ENCODE data around the gene RAD50.

RAD50 gene

DNA sequence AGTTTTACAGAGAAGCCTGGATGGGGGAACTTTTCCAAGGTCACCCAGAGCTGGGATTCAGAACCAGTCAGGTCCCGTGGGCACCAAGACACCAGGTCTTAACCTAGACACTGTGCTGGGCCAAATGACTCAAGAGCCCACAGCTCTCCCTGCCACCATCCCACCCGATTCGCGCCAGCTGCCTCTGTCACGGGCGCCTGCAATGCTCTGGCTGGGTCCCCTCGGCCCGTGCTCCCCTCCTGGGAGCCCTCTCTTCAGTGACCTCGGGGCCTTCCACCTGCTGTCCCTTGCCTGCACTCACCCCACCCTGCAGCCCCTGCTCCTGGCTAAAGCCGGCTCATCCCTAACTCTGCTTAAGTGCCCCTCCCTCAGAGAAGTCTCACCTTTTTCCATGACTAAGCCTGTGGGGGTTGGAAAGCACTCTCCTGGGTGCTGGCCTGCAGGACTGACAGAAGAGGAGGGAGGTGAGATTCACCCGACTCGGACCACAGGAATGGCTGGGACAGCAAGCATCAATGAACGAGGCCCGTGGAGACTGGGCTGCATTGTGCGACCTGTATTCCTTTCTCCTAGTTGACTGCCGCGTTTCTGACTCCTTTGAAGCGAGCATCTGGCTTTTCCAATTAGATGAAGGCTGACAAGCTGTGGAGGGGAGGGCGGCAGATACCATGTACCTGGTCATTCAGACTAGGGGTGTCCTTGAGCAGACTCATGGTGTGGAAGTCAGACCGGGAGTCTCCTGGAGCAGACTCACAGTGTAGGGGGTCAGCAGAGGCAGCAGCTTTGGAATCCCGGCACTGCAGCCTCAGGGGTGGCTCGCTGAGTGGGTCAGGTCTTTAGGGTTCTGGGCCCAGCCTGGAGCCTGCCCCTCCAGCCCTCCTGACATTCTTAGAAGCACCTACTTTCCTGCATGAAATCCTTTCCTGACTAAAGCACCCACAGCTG lies 111.3 kb downstream of the RAD50 start:
- H3K4me1 Mint-ChIP-seq: peaks cover 15% of the 10 kb centered on the region
- no peak overlapping the region for H3K27ac Mint-ChIP-seq
- no peaks in the 10 kb centered on the region for H3K9me3 Mint-ChIP-seq
- no peaks in the 10 kb centered on the region for H3K27me3 Mint-ChIP-seq
- DNase-seq (no peak), ATAC-seq (no peak)
- H3K4me3 Mint-ChIP-seq: no peak overlapping the region
- no peaks in the 10 kb centered on the region for H3K36me3 Mint-ChIP-seq (ENCODE audit: low read depth)

DNA sequence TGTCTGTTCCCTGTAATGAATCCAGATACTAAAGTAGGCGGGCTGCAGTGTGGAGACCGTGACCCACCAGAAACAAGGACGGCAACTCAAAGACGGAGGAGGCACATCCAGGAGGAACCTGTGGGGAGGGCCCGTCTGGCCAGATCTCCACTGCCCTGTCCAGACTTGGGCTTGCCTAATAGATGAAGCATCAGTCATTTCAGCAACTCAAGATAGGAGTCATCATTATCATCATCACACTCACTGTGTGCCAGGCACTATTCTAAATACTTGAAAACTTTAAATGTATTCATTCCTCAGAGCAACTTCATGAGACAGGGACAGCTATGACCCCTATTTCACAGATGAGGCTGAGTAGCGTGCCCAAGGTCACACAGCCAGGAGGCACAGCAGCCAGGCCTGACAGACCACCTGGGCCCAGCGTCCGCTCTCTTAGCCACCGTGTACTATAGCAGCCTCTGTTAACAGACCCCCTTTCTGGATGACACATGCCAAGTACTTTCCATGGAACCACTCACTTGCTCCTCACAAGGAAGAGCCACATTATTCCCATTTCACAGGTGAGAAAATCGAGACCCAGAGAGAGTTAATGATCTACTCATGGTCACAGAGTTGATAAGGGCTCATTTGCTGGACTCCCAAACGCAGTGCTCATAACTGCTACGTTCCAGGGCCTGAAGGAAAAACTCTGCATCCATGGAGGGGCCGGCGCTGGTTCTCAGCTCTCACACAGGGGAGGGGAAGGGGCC lies 112.1 kb downstream of the RAD50 start:
- DNase-seq (no peak), ATAC-seq (no peak)
- Mint-ChIP-seq H3K4me3 (no peak overlapping the region), H3K9me3 (no peaks in the 10 kb centered on the region), H3K27me3 (no peaks in the 10 kb centered on the region), H3K4me1 (peaks cover 12% of the 10 kb centered on the region), H3K36me3 (ENCODE audit: low read depth) (no peaks in the 10 kb centered on the region), H3K27ac (no peak overlapping the region)

DNA sequence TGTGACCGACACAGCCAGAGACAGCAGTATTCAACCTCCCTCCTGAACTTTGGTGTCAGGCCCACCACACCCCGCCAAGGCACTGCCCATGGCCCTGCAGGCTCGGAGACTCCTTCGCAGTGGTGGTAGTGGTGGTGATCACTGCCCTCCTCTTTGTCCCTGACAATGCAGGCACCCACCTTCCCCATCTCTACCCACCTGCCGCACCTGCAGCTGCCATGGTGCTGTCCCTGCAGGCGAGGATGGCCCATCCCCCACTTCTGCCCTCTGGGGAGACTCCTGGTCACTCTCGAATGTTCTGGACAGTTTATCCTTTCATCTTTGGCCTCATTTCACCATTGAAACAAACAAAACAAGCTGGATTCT lies 112.7 kb downstream of the RAD50 start:
- Mint-ChIP-seq H3K27ac (no peak overlapping the region), H3K4me3 (no peak overlapping the region), H3K9me3 (no peaks in the 10 kb centered on the region), H3K36me3 (ENCODE audit: low read depth) (no peaks in the 10 kb centered on the region), H3K27me3 (no peaks in the 10 kb centered on the region), H3K4me1 (peaks cover 12% of the 10 kb centered on the region)
- ATAC-seq (no peak), DNase-seq (no peak)

DNA sequence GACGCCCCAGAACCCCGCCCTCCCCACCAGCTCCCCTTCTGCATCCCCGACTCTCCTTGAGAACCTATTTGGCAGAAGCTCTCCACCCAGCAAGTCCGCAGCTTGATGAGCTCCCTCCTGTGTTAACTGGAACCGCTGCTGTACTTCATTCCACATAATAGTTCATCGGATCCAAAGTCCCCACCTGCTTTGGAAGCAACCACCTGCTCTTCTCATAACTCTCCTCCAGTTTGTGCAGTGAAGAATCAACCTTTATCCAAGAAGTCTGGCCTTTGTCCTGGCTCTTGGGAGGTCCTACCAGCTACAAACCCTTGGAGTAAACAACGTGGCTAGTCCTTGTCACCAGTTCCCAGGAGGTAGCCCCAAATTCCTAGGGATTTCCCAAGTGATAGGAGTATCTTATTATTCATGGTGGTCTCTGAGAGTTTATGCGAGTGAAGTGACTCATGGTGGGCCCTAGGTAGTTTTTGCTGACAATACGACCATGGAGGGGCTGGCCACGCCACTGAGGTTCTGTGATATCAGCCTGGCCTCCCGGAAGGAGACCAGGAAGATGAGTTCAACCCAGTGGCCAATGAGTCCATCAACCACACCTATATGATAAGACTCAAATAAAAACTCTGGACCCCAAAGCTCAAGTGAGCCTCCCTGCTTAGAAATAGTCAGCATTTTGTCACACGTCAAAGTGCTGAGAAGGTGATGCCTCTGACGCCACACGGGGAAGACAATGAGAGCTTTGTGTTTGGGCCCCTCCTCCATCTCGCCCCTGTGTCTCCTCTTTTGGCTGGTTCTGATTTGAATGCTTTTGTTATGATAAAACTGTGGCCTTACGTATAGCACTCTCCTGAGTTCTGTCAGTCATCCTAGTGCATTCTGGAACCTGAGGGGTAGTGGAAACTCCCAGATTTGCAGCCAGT lies 113.4 kb downstream of the RAD50 start:
- Mint-ChIP-seq H3K27ac (no peak overlapping the region), H3K4me1 (peaks cover 19% of the 10 kb centered on the region), H3K27me3 (no peaks in the 10 kb centered on the region), H3K36me3 (ENCODE audit: low read depth) (no peaks in the 10 kb centered on the region), H3K9me3 (no peaks in the 10 kb centered on the region), H3K4me3 (no peak overlapping the region)
- ATAC-seq (no peak), DNase-seq (no peak)

DNA sequence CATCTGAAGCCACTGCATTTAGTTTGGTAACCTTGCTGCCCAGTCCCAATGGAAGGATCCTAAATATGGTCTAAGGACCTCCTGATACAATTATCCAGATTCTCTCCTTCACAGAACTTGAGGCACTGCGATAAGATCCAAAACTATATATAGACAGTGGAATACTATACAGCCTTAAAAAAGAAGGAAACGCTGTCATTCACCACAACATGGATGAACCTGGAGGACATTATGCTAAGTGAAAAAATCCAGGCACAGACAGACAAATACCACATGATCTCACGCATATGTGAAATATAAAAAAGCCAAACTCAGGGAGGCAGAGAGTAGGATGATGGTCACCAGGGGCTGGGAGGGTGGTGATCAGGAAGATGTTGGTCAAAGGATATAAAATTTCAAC lies 114.2 kb downstream of the RAD50 start:
- Mint-ChIP-seq H3K4me1 (peaks cover 27% of the 10 kb centered on the region), H3K4me3 (no peak overlapping the region), H3K9me3 (no peaks in the 10 kb centered on the region), H3K27ac (no peak overlapping the region), H3K36me3 (ENCODE audit: low read depth) (no peaks in the 10 kb centered on the region), H3K27me3 (no peaks in the 10 kb centered on the region)
- DNase-seq (no peak), ATAC-seq (no peak)

DNA sequence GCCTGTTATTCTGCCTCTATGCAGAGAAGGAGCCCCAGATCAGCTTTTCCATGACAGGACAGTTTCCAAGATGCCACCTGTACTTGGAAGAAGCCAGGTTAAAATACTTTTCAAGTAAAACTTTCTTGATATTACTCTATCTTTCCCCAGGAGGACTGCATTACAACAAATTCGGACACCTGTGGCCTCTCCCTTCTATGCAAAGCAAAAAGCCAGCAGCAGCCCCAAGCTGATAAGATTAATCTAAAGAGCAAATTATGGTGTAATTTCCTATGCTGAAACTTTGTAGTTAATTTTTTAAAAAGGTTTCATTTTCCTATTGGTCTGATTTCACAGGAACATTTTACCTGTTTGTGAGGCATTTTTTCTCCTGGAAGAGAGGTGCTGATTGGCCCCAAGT lies 116.7 kb downstream of the RAD50 start:
- H3K27ac Mint-ChIP-seq: peak overlapping the region; percentile 26
- H3K4me3 Mint-ChIP-seq: no peak overlapping the region
- ATAC-seq (no peak), DNase-seq (no peak)
- no peaks in the 10 kb centered on the region for H3K9me3 Mint-ChIP-seq
- H3K36me3 Mint-ChIP-seq (ENCODE audit: low read depth): no peaks in the 10 kb centered on the region
- peaks cover 2% of the 10 kb centered on the region for H3K27me3 Mint-ChIP-seq
- peaks cover 29% of the 10 kb centered on the region for H3K4me1 Mint-ChIP-seq

DNA sequence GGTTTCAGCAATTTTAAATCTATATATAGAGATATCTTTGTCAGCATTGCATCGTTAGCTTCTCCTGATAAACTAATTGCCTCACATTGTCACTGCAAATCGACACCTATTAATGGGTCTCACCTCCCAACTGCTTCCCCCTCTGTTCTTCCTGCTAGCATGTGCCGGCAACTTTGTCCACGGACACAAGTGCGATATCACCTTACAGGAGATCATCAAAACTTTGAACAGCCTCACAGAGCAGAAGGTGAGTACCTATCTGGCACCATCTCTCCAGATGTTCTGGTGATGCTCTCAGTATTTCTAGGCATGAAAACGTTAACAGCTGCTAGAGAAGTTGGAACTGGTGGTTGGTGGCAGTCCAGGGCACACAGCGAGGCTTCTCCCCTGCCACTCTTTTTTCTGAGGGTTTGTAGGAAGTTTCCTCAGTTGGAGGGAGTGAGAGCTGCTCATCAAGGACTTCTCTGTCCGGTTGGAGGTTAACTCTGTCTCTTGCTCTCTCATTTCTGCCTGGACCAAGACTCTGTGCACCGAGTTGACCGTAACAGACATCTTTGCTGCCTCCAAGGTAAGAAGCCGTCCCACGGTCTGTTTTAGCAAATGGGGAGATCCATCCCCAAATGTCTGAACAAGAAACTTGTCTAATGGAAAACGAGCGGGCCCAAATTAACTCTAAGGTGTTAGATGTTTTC lies 117.3 kb downstream of the RAD50 start, which contains the start of gene IL4:
TSS of gene IL4 (plus strand) at position 51 of the 692 bp plus-strand sequence. CDS start at position 113, 62 bp downstream.
- H3K4me1 Mint-ChIP-seq: peaks cover 29% of the 10 kb centered on the region

DNA sequence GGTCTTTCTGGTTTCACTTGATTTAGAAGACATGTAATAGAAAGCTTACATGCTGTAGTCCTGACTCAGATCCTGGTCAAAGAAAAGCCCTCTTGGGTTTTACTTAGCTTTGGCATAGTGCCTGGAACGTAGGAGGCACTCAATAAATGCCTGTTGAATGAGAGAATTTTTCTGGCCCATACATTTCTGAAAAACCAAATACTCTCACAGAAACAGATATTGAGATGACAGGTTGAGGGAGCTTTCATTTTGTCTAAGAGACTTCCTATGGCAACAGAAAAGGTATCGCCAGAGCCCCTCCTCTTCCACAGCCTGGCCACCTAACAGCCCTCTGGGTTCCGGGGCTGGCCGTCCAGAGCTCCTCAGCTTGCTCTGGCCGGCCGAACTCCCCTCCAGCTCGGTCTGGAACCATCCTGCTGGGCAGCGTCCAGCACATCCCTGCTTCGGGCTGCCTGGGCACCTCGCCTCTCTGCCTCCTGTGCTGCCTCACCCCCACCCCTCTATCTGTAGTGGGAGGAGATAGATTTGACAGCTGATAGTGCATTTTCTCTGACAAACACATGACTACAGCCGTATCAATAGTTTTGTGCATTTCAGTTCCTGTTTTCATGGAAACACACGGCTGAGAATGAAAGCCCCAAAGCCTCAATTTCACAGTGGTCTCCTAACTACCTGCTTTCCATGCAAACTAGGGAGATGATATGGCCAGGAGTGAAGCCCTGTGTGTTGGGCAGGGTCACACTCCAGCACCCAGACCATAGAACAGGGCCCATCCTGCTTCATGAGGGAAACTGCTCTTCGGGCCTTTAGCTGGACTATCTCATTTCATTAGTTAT lies 118.1 kb downstream of the RAD50 start:
- Mint-ChIP-seq H3K4me1 (peaks cover 29% of the 10 kb centered on the region), H3K27ac (peak overlapping the region; percentile 56), H3K9me3 (no peaks in the 10 kb centered on the region), H3K4me3 (peak overlapping the region; percentile 47), H3K36me3 (ENCODE audit: low read depth) (no peaks in the 10 kb centered on the region), H3K27me3 (peaks cover 2% of the 10 kb centered on the region)
- peak; percentile 48 for ATAC-seq
- DNase-seq: no peak

More for the DNA sequence above, 117.3 kb downstream of the RAD50 start, which contains the start of gene IL4:
- Mint-ChIP-seq H3K27ac (peak within 1 kb of the TSS; percentile 56), H3K36me3 (ENCODE audit: low read depth) (no peaks in the 10 kb centered on the region), H3K9me3 (no peaks in the 10 kb centered on the region), H3K27me3 (peaks cover 2% of the 10 kb centered on the region), H3K4me3 (peak within 1 kb of the TSS; percentile 47)
- no peak for ATAC-seq
- DNase-seq: no peak

DNA sequence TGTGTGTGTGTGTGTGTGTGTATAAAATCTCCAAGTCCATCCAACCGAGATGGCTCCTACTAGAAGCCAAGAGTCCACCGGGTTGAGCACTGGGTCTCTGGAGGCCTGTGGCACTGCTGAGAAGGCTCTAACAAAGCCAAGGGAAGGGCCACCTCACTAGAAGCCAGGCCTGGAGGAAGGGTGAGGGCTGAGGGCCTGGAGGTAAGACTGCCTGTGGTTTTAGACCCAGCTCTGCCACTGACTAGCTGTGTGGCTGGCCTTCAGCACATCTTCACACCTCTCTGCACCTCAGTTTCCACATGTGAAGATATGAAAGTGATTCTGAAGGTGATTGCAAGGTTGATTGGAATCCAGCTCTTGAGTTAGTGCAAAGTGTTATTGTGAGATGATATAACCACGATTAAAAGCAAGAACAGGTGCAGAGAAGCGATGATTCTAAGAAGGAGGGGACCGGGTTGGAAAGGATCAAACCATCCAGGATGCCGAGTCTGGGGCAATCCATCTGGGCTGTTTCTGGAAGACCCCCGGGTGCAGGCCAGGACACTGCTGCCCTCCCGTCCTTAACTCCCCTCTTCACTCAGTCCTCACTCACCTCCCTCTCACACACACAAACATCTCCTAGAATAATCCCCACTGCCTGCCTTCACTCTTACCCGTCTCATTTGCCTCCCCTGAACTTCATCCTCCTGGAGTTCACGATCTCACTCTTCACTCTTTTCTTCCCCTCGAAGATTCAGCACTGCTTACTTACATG lies 119.3 kb downstream of the RAD50 start:
- DNase-seq (no peak), ATAC-seq (no peak)
- Mint-ChIP-seq H3K4me1 (peaks cover 29% of the 10 kb centered on the region), H3K4me3 (no peak overlapping the region), H3K27me3 (peaks cover 2% of the 10 kb centered on the region), H3K36me3 (ENCODE audit: low read depth) (no peaks in the 10 kb centered on the region), H3K27ac (no peak overlapping the region), H3K9me3 (no peaks in the 10 kb centered on the region)

DNA sequence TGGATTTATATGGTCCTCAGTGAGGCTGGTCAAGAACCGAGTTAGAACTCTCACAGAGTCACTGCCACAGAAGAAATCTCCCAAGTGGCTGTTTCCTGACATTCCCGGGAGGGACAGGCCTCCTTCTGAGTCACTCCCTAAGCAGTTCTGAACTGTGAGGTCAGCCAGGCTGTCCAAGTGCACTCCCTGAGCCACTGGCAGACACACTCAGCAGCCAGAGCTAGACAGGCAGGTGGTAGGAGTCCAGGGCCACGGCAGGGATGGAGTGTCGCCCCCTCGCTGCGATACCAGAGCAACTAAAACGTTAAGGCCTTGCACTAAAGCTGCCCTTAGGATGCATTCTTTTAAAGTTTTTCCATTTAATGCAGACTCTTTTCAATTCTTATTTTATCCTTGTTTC lies 120.4 kb downstream of the RAD50 start:
- H3K4me1 Mint-ChIP-seq: peaks cover 29% of the 10 kb centered on the region
- no peak overlapping the region for H3K27ac Mint-ChIP-seq
- DNase-seq: no peak
- no peak overlapping the region for H3K4me3 Mint-ChIP-seq
- no peaks in the 10 kb centered on the region for H3K9me3 Mint-ChIP-seq
- no peaks in the 10 kb centered on the region for H3K36me3 Mint-ChIP-seq (ENCODE audit: low read depth)
- ATAC-seq: no peak
- H3K27me3 Mint-ChIP-seq: peaks cover 2% of the 10 kb centered on the region

DNA sequence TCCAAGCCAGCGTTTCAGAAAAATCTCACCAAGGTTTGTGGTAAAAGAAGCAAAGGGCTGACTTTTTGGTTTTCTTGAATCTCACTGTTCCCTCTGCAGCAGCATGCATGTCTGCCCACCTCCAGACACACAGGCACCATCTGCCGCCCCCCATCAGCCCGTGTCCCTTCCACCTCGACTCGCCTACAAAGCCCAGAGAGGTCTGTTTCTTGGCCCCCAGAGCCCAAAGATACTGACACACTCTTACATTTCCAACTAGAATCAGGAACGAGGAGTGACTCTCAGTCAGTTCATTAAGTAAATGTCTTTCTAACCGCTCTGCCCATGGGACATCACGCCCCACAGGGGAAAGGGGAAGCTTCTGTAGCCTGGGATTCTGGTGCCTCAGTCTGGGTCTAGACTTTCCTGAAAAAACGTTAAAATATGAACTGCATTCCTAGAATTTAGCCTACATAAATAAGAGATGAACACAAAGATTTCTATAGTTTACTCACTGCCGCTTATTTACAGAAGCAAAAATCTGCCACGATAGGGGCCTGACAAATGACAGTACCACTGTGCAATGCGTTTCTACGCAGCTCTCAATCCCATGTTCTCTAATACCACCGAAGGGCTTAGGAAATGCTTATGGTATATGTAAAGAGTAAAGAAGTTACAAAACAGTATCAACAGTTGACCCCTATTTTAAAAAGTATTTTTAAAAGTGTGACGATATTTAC lies 121.1 kb downstream of the RAD50 start:
- Mint-ChIP-seq H3K27me3 (peaks cover 2% of the 10 kb centered on the region), H3K36me3 (ENCODE audit: low read depth) (no peaks in the 10 kb centered on the region), H3K9me3 (no peaks in the 10 kb centered on the region), H3K27ac (no peak overlapping the region), H3K4me1 (peaks cover 29% of the 10 kb centered on the region), H3K4me3 (no peak overlapping the region)
- ATAC-seq (no peak), DNase-seq (no peak)

DNA sequence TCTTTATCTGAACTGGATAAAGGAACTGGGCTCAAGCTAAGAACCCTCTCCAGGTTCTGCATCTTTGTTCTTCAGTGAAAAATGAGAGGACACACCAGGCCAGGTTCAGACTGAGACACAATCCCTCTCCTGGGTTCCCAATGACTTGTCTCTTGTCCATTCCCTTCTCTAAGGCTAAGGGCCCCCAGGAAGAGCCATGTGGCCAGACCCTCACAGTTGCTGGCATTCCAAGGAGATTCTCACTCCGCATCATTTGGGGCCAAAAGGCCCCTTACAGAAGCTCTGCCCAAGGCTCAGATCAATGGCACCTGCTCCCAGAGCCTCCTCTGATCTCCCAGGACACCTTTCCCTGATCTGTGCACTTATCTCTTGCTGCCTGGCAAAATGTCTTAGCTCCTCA lies 122.0 kb downstream of the RAD50 start:
- no peak for ATAC-seq
- peaks cover 2% of the 10 kb centered on the region for H3K27me3 Mint-ChIP-seq
- H3K36me3 Mint-ChIP-seq (ENCODE audit: low read depth): no peaks in the 10 kb centered on the region
- H3K27ac Mint-ChIP-seq: no peak overlapping the region
- H3K4me3 Mint-ChIP-seq: no peak overlapping the region
- H3K4me1 Mint-ChIP-seq: peaks cover 24% of the 10 kb centered on the region
- H3K9me3 Mint-ChIP-seq: no peaks in the 10 kb centered on the region
- no peak for DNase-seq

Data from activated naive CD8-positive, alpha-beta T cell treated with anti-CD3 and anti-CD28 coated beads, Interleukin-2, amount 50 U/mL, for 24 hours (primary cell).